ENCODE measurements around the gene GRIK4. TPM values are rescaled to one million over a fixed set of nuclear protein-coding genes. Genes with fewer than 3 reads are reported as not detected.

Gene GRIK4
- total and polyA plus RNA-seq, 8 donors: 0.76 to 10.1 (median 7.7) TPM

DNA sequence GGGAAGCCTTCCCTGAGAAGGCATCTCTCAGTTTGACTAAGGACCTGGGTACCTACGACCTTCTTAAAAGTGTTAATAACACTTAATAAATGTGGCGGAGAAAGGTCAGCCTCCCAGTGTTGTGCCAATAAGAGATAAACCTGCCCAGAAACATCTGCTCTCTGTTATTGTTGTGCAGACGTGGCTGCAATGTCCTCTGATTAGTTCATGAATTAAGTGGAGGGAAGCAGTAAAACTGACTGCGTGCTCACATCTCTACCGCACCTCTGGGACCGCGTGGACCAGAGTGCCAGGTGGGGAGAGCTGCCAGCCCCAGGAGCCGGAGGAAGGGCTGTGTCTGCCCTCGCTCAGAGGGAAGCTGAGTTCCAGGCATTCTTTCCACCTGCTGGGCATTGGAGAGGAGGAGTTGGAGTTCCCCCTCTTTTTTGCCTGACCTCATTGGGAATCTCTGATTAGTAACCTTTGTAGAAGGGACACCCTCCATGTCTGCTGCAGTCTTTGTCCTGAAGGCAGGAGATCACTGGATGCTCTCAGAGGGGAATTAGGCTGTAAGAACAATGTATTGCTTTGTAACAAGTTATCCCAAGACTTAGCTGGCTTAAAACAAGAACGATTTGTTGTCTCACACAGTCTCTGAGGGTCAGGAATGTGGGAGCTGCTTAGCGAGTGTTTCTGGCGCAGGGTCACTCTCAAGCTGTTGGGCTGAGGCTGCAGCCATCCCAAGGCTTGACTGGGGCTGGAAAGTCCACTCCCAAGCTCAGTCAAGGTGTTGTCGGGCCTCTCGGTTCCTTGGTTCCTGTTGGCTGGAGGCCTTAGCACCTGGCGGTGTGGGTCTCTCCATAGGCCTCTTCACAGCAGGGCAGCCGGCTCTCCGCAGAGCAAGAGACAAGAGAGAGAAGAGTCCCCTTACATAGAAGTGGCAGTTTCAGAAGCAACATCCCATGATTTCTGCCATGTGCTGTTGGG is 264.7 kb downstream of the GRIK4 start:
- Histone ChIP-seq H3K27ac (no peak overlapping the region), H3K36me3 (no peaks in the 10 kb centered on the region), H3K4me1 (no peaks in the 10 kb centered on the region), H3K4me3 (no peak overlapping the region), H3K27me3 (peaks cover 0 to 5% of the 10 kb centered on the region in 2 donors), H3K9me3 (no peaks in the 10 kb centered on the region)
- TF ChIP-seq, protein P1, sequence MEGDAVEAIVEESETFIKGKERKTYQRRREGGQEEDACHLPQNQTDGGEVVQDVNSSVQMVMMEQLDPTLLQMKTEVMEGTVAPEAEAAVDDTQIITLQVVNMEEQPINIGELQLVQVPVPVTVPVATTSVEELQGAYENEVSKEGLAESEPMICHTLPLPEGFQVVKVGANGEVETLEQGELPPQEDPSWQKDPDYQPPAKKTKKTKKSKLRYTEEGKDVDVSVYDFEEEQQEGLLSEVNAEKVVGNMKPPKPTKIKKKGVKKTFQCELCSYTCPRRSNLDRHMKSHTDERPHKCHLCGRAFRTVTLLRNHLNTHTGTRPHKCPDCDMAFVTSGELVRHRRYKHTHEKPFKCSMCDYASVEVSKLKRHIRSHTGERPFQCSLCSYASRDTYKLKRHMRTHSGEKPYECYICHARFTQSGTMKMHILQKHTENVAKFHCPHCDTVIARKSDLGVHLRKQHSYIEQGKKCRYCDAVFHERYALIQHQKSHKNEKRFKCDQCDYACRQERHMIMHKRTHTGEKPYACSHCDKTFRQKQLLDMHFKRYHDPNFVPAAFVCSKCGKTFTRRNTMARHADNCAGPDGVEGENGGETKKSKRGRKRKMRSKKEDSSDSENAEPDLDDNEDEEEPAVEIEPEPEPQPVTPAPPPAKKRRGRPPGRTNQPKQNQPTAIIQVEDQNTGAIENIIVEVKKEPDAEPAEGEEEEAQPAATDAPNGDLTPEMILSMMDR (IDR thresholded peaks at IDR 0.05): no peak
- intact Hi-C loops (cut with DNase I): no loop called here
- peak in 1 of 4 donors; percentile 7 for DNase-seq
- no peak for ATAC-seq

DNA sequence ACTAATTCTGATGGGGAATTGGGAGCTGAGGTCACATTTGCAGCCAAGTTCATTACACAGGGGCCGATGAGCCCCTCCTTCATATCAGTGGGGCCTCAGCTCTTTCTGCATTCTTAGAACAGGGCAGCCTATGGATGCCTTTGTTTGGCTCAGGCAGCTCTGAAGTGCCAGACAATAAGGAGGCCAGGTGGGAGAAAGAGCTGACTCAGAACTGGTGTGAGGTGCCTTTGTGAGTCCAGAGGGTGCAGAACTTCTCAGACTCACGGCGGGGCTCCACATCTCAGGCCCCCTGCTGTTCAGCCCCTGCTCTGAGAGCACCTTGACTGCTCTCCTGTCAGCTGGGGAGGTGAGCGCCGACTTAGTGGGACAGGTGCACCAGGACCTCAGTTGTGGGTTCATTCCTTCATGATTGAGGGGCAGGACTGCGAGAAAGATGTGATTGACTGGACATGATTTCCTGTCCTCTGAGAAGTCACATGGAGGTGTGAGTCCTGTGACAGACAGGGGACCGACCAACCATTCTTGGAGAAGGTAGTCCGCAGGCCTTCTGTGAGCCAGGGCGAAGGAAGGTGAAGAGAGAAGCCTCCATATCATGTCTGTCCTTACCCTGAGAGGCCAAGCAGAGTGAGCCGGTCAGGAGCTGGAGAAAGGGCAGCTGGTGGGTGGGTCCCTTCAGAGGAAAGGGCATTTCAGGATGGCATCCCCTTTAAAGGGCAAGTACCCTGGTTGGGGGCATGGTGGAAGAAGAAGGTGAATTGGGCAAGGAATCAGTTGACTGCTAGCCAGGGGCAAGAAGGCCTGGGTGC is 267.3 kb downstream of the GRIK4 start:
- TF ChIP-seq, protein P1 (IDR thresholded peaks at IDR 0.05): no peak
- intact Hi-C loops (cut with DNase I): no loop called here
- DNase-seq (no peak), ATAC-seq (no peak)
- H3K36me3 ChIP-seq: no peaks in the 10 kb centered on the region
- H3K9me3 ChIP-seq: no peaks in the 10 kb centered on the region
- no peaks in the 10 kb centered on the region for H3K4me1 ChIP-seq
- H3K27ac ChIP-seq: no peak overlapping the region
- no peak overlapping the region for H3K4me3 ChIP-seq
- H3K27me3 ChIP-seq: peaks cover 0 to 5% of the 10 kb centered on the region in 2 donors

DNA sequence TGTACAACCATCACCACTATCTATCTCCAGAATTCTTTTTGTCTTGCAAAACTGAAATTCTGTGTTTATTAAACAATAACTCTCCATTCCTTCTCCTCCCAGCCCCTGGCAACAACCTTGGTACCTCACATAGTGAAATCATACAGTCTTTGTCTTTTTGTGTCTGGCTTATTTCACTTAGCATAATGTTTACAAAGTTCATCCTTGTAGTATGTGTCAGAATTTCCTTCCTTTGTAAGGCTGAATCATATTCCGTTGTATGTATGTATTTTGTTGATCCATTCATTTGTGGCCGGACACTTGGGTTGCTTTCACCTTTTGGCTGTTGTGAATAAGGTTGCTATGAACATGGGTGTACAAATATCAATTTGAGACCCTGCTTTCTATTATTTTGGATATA is 268.7 kb downstream of the GRIK4 start:
- peaks cover 0 to 10% of the 10 kb centered on the region in 2 donors for H3K27me3 ChIP-seq
- TF ChIP-seq, protein P1 (IDR thresholded peaks at IDR 0.05): no peak
- intact Hi-C loops (cut with DNase I): no loop called here
- H3K9me3 ChIP-seq: no peaks in the 10 kb centered on the region
- DNase-seq (no peak), ATAC-seq (no peak)
- no peak overlapping the region for H3K4me3 ChIP-seq
- no peaks in the 10 kb centered on the region for H3K4me1 ChIP-seq
- H3K36me3 ChIP-seq: no peaks in the 10 kb centered on the region
- no peak overlapping the region for H3K27ac ChIP-seq

- TF ChIP-seq, protein P1 (IDR thresholded peaks at IDR 0.05): no peak
- H3K4me1 ChIP-seq: no peaks in the 10 kb centered on the region
- H3K4me3 ChIP-seq: no peak overlapping the region
- H3K36me3 ChIP-seq: no peaks in the 10 kb centered on the region
- no peak for ATAC-seq
- H3K27ac ChIP-seq: no peak overlapping the region
- no peak for DNase-seq
- H3K27me3 ChIP-seq: peaks cover 0 to 13% of the 10 kb centered on the region in 2 donors
- H3K9me3 ChIP-seq: no peaks in the 10 kb centered on the region
- intact Hi-C loops (cut with DNase I): no loop called here
Measured at GRCh38 chr11:120781486-120782120, 270.1 kb downstream of the GRIK4 start.
